OCI-LY1 (cell line): ENCODE data around the gene FRRS1.

ENCODE experiments used
- H2AFZ ChIP-seq: fragments of 200-600 bp; sonication (generic), shearing (Covaris generic); 2 replicates; pipeline ENCODE4 v1.6.0; 2014; ENCODE audit warnings: antibody characterized with exemption, mild to moderate bottlenecking, low read length
- H3F3A ChIP-seq: fragments of 200-600 bp; sonication (generic), shearing (Covaris generic); 2 replicates; pipeline ENCODE4 v1.6.0; 2014; ENCODE audit warnings: mild to moderate bottlenecking, antibody characterized with exemption, low read length, moderate library complexity; ENCODE audit not compliant: insufficient read depth
- H3K27ac ChIP-seq: fragments of 200-600 bp; sonication (generic); 2 replicates; pipeline ENCODE4 v1.5.1; 2014; ENCODE audit warnings: low read length, mixed run types, mild to moderate bottlenecking, low read depth; ENCODE audit not compliant: poor library complexity, severe bottlenecking
- H3K27me3 ChIP-seq: fragments of 200-600 bp; sonication (generic); 2 replicates; pipeline ENCODE4 v1.6.0; 2014; ENCODE audit warnings: antibody characterized with exemption, mild to moderate bottlenecking, low read length, moderate library complexity; ENCODE audit not compliant: insufficient read depth
- H3K36me3 ChIP-seq: fragments of 200-600 bp; sonication (generic); 2 replicates; pipeline ENCODE4 v1.6.1; 2014; ENCODE audit warnings: mild to moderate bottlenecking, antibody characterized with exemption, low read length, moderate library complexity, mixed read lengths; ENCODE audit not compliant: insufficient read depth
- H3K4me1 ChIP-seq: fragments of 200-600 bp; sonication (generic); 2 replicates; pipeline ENCODE4 v1.5.1; 2014; ENCODE audit warnings: mild to moderate bottlenecking, low read length, moderate library complexity; ENCODE audit not compliant: insufficient read depth, severe bottlenecking
- H3K4me2 ChIP-seq: fragments of 200-600 bp; sonication (generic), shearing (Covaris generic); 2 replicates; pipeline ENCODE4 v1.6.1; 2014; ENCODE audit warnings: low read length
- H3K4me3 ChIP-seq: fragments of 200-600 bp; sonication (generic); 2 replicates; pipeline ENCODE4 v1.5.1; 2014; ENCODE audit warnings: low read length, low read depth, mild to moderate bottlenecking, mixed read lengths; ENCODE audit not compliant: poor library complexity, severe bottlenecking
- H3K79me2 ChIP-seq: fragments of 200-600 bp; shearing (Covaris generic); 2 replicates; pipeline ENCODE4 v1.6.1; 2016; ENCODE audit warnings: mixed run types, low read length, mixed read lengths; ENCODE audit not compliant: insufficient read depth
- H3K9ac ChIP-seq: fragments of 200-600 bp; sonication (generic), shearing (Covaris generic); 2 replicates; pipeline ENCODE4 v1.6.1; 2014; ENCODE audit warnings: mild to moderate bottlenecking, low read length, mixed read lengths
- H3K9me2 ChIP-seq: fragments of 200-600 bp; sonication (generic), shearing (Covaris generic); 2 replicates; pipeline ENCODE4 v1.6.1; 2014; ENCODE audit warnings: low read depth, mild to moderate bottlenecking, low read length, mixed read lengths
- H3K9me3 ChIP-seq: fragments of 200-600 bp; shearing (Covaris generic); 2 replicates; pipeline ENCODE4 v1.6.1; 2014; ENCODE audit warnings: low read length, mixed read lengths
- H4K20me1 ChIP-seq: fragments of 200-600 bp; sonication (generic), shearing (Covaris generic); 2 replicates; pipeline ENCODE4 v1.6.0; 2016; ENCODE audit warnings: mild to moderate bottlenecking, low read length; ENCODE audit not compliant: insufficient read depth
- CTCF ChIP-seq: fragments of 200-600 bp; sonication (generic), shearing (Covaris generic); IDR thresholded peaks from 2 replicates; pipeline ENCODE4 v1.5.1; 2017; ENCODE audit warnings: mild to moderate bottlenecking, antibody characterized with exemption, low read length, moderate library complexity, mixed read lengths
- EZH2 ChIP-seq: fragments of 200-600 bp; sonication (generic), shearing (Covaris generic); IDR thresholded peaks from 2 replicates; pipeline ENCODE4 v1.8.0; 2017; ENCODE audit warnings: borderline replicate concordance, mixed run types, mild to moderate bottlenecking, antibody characterized with exemption, low read length, moderate library complexity, mixed read lengths

Gene FRRS1

GRCh38 chr1:99811075-99811474 lies 44.6 kb upstream of the FRRS1 start:
- Histone ChIP-seq H3K36me3 (no peaks in the 10 kb centered on the region), H3K9me2 (no peaks in the 10 kb centered on the region), H3K27ac (no peak overlapping the region), H3K9me3 (no peaks in the 10 kb centered on the region), H3K9ac (no peak overlapping the region), H4K20me1 (no peaks in the 10 kb centered on the region), H3K4me3 (no peak overlapping the region), H2AFZ (no peak overlapping the region), H3K79me2 (no peaks in the 10 kb centered on the region), H3F3A (no peaks in the 10 kb centered on the region), H3K27me3 (0 out of 2 replicates have a peak, but pooled peaks cover under 1% of the 10 kb centered on the region), H3K4me1 (peaks cover 13% of the 10 kb centered on the region), H3K4me2 (no peak overlapping the region)
- TF ChIP-seq CTCF (no peak), EZH2 (no peak)

GRCh38 chr1:99808391-99809115 lies 42.1 kb upstream of the FRRS1 start:
- TF ChIP-seq EZH2: no peak
- TF ChIP-seq CTCF: peak; percentile 71
- H2AFZ ChIP-seq: no peak overlapping the region
- no peak overlapping the region for H3K9ac ChIP-seq
- H3K4me2 ChIP-seq: peak overlapping the region; percentile 22; the same call in 1 of the 2 replicates
- no peaks in the 10 kb centered on the region for H3K9me3 ChIP-seq
- H3K9me2 ChIP-seq: no peaks in the 10 kb centered on the region
- no peaks in the 10 kb centered on the region for H4K20me1 ChIP-seq
- peaks cover 13% of the 10 kb centered on the region for H3K4me1 ChIP-seq
- no peaks in the 10 kb centered on the region for H3K79me2 ChIP-seq
- H3K4me3 ChIP-seq: no peak overlapping the region
- no peaks in the 10 kb centered on the region for H3F3A ChIP-seq
- H3K27me3 ChIP-seq: no peaks in the 10 kb centered on the region
- H3K36me3 ChIP-seq: no peaks in the 10 kb centered on the region
- H3K27ac ChIP-seq: no peak overlapping the region

GRCh38 chr1:99806882-99807281 lies 40.4 kb upstream of the FRRS1 start:
- Histone ChIP-seq H3K27ac (no peak overlapping the region), H3K27me3 (no peaks in the 10 kb centered on the region), H3K9me2 (no peaks in the 10 kb centered on the region), H3K36me3 (no peaks in the 10 kb centered on the region), H3K9me3 (no peaks in the 10 kb centered on the region), H2AFZ (no peak overlapping the region), H3K4me3 (no peak overlapping the region), H3F3A (no peaks in the 10 kb centered on the region), H3K79me2 (no peaks in the 10 kb centered on the region), H4K20me1 (no peaks in the 10 kb centered on the region), H3K9ac (no peak overlapping the region), H3K4me2 (no peak overlapping the region), H3K4me1 (peaks cover 13% of the 10 kb centered on the region)
- TF ChIP-seq EZH2 (no peak), CTCF (no peak)
